Activated CD8-positive, alpha-beta T cell treated with anti-CD3 and anti-CD28 coated beads for 36 hours (primary cell): ENCODE data around the gene LRRC72. TPM values are rescaled to one million over a fixed set of nuclear protein-coding genes. Genes with fewer than 3 reads are reported as not detected.

ENCODE experiments used
- ATAC-seq: fragments of 200-7000 bp; cut with Tn5 transposase; one replicate; pipeline ENCODE4 v1.10.0; 2021; ENCODE audit warnings: mild to moderate bottlenecking, moderate library complexity
- CTCF ChIA-PET: fragments of 350-600 bp; sonication (Branson Sonifier 250); formaldehyde crosslinking; loops from one replicate; lab custom pipeline; 2021; ENCODE audit warnings: antibody characterized with exemption; lab: Charles Lee
- POLR2A ChIA-PET: fragments of 350-600 bp; sonication (Branson Sonifier 250); formaldehyde crosslinking; loops from one replicate; lab custom pipeline; 2021; ENCODE audit warnings: antibody characterized with exemption; lab: Charles Lee
- DNase-seq: peaks from one replicate; pipeline ENCODE4 v3.0.0-alpha.2; 2020
- H3K27ac Mint-ChIP-seq: one replicate; pipeline ENCODE4 v1.8.0; 2021; ENCODE audit warnings: mild to moderate bottlenecking, mixed read lengths
- H3K27me3 Mint-ChIP-seq: one replicate; pipeline ENCODE4 v1.8.0; 2021; ENCODE audit warnings: mixed read lengths
- H3K36me3 Mint-ChIP-seq: one replicate; pipeline ENCODE4 v1.8.0; 2021; ENCODE audit warnings: low read depth, mixed read lengths
- H3K4me1 Mint-ChIP-seq: one replicate; pipeline ENCODE4 v1.8.0; 2021; ENCODE audit warnings: low read depth, mixed read lengths
- H3K4me3 Mint-ChIP-seq: one replicate; pipeline ENCODE4 v1.8.0; 2021; ENCODE audit warnings: mild to moderate bottlenecking, moderate library complexity, mixed read lengths
- H3K9me3 Mint-ChIP-seq: one replicate; pipeline ENCODE4 v1.8.0; 2021; ENCODE audit warnings: mixed read lengths
- intact Hi-C: fragments of 100-400 bp; cut with micrococcal nuclease; formaldehyde crosslinking; loops from one replicate; pipeline ENCODE4 v1.10.0; 2022
- total RNA-seq, 2 experiments: library from RNA; stranded (reverse); gene quantifications; one replicate each; pipeline ENCODE4 v1.2.3, GENCODE V29; 2021
- TF ChIP-seq, protein P1 (sequence below): fragments of 200-600 bp; IDR thresholded peaks from one replicate; pipeline ENCODE4 v1.8.0; 2022; ENCODE audit warnings: antibody characterized with exemption, mild to moderate bottlenecking

LRRC72 gene
- total RNA-seq, 2 experiments from 2014 or later: not detected

DNA sequence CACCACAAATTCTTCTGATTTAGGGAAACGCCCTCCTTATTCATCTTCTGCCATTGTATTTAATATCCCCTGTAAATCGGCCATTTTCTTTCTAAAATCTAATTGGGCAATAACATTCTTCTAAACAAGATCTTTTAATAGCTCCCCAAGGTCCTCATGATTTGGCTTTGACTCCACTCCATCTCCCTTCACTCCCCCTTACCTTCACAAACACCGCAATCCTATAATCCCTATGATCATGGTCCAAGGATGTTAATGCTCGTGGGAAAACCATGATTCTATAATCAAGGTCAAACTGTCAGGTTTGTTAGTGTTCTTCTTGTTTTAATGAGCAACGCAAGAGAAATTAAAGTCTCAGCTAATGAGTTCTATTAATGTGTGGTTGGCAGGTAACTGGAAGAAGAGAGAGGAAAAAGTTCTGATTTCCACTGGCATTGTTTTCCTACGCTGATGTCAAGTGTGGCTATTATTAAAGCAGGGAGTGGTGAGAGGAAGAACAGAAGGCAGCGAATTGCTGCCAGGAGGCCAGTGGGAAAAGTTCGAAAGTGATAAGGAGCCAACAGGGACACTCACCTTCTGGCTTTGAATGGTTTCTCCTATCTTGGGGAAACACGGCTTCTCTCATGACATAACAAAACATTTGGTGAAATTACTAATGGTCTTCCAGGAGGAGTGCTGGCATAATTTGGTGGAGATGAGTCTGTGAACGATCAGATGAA, 28.1 kb downstream of the LRRC72 start:
- POLR2A ChIA-PET: no interaction called here
- intact Hi-C loops: no loop called here

DNA sequence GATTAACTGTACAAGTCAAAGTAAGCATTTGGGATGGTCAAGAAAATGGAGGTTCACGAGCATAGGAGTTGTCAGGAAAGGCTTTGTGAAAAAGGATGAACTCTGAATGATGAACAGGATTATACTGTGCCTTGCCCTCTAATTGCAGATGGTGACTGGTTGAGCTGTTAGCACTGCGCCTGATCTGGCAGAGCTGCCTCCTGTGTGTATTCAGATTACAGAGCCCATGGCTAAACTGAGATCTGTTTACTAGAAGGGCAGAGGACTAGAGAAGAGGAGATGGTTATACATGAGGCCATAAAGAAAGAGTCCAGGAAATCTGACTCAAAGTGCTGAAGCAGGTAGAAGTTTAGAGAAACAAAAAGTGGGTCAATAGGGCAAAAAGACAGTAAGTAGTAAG, 29.7 kb downstream of the LRRC72 start:
- H3K27ac Mint-ChIP-seq: no peak overlapping the region
- no peak overlapping the region for H3K4me3 Mint-ChIP-seq
- ATAC-seq: no peak
- DNase-seq: no peak
- TF ChIP-seq, protein P1, sequence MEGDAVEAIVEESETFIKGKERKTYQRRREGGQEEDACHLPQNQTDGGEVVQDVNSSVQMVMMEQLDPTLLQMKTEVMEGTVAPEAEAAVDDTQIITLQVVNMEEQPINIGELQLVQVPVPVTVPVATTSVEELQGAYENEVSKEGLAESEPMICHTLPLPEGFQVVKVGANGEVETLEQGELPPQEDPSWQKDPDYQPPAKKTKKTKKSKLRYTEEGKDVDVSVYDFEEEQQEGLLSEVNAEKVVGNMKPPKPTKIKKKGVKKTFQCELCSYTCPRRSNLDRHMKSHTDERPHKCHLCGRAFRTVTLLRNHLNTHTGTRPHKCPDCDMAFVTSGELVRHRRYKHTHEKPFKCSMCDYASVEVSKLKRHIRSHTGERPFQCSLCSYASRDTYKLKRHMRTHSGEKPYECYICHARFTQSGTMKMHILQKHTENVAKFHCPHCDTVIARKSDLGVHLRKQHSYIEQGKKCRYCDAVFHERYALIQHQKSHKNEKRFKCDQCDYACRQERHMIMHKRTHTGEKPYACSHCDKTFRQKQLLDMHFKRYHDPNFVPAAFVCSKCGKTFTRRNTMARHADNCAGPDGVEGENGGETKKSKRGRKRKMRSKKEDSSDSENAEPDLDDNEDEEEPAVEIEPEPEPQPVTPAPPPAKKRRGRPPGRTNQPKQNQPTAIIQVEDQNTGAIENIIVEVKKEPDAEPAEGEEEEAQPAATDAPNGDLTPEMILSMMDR: no peak
- CTCF ChIA-PET: no interaction called here
- intact Hi-C loops: no loop called here
- POLR2A ChIA-PET: no interaction called here
- no peaks in the 10 kb centered on the region for H3K4me1 Mint-ChIP-seq
- peaks cover 5% of the 10 kb centered on the region for H3K27me3 Mint-ChIP-seq
- no peaks in the 10 kb centered on the region for H3K9me3 Mint-ChIP-seq
- no peaks in the 10 kb centered on the region for H3K36me3 Mint-ChIP-seq

More for the DNA sequence above, 28.1 kb downstream of the LRRC72 start:
- no peak for DNase-seq
- ATAC-seq: no peak
- Mint-ChIP-seq H3K9me3 (no peaks in the 10 kb centered on the region), H3K27me3 (peaks cover 5% of the 10 kb centered on the region), H3K4me1 (no peaks in the 10 kb centered on the region), H3K36me3 (no peaks in the 10 kb centered on the region), H3K4me3 (no peak overlapping the region), H3K27ac (no peak overlapping the region)
- TF ChIP-seq, protein P1: no peak
- CTCF ChIA-PET: interaction anchor here (3.5 kb wide), 1 partner anchor 11 kb away, joined by 25 read pairs; no protein-coding TSS in a partner anchor

DNA sequence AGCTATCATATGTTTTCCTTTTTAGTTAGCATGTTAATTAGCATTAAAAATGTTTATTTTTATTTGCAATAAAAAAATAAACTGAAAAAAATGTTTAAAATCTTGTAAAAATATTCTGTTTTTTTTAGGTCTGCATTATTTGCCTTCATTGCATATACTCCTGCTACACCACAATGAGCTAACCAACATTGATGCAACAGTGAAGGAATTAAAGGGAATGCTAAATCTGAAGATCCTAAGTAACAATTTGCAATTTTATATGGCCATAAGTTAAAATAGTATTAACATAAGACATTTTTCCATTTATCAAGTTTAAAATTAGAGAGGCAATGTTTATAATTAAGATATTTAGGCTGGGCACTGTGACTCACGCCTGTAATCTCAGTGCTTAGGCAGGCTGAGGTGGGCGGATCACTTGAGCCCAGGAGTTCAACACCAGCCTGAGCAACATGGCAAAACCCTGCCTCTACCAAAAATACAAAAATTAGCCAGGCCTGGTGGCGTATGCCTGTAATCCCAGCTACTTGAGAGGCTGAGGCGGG, 32.2 kb downstream of the LRRC72 start:
- Mint-ChIP-seq H3K27me3 (no peaks in the 10 kb centered on the region), H3K4me3 (no peak overlapping the region), H3K9me3 (no peaks in the 10 kb centered on the region), H3K4me1 (peaks cover 8% of the 10 kb centered on the region), H3K27ac (no peak overlapping the region), H3K36me3 (no peaks in the 10 kb centered on the region)
- DNase-seq (no peak), ATAC-seq (no peak)
- POLR2A ChIA-PET: no interaction called here
- intact Hi-C loops: no loop called here
- CTCF ChIA-PET: no interaction called here
- TF ChIP-seq, protein P1: no peak

DNA sequence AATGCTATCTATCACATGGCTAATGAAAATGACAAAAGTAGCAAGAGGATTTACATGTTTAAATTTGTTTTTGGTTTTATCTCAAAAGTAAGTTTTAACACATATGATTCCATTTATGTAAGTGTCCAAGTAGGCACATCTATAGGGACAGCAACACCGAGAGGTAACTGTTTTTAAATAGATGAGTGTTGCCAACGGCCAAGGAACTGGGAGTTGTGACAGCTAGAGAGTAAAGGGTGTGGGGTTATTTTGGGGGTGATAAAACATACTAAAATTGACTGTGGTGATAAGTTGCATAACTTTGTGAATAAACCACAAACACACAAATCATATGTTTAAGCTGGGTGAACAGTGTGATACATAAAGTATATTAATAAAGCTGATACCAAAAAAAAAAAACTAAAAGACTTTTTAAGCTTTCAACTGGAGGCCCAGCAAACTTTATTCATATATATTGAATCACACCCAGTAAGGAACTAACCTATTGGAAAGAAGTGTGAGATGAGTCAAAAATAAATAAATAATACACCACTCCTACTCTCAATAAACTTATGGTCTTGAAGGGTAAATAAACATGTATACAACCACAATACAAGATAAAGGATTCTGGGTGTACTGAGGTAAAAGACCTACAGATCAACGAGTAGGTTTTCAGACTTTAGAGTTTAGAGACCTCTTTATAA, 33.0 kb downstream of the LRRC72 start:
- ATAC-seq (no peak), DNase-seq (no peak)
- intact Hi-C loops: loop anchor here (10.0 kb wide), 1 partner anchor 445 kb away; no protein-coding TSS in a partner anchor
- POLR2A ChIA-PET: no interaction called here
- H3K4me1 Mint-ChIP-seq: peaks cover 17% of the 10 kb centered on the region
- no peaks in the 10 kb centered on the region for H3K27me3 Mint-ChIP-seq
- CTCF ChIA-PET: no interaction called here
- H3K36me3 Mint-ChIP-seq: no peaks in the 10 kb centered on the region
- no peak overlapping the region for H3K27ac Mint-ChIP-seq
- TF ChIP-seq, protein P1: no peak
- no peak overlapping the region for H3K4me3 Mint-ChIP-seq
- H3K9me3 Mint-ChIP-seq: no peaks in the 10 kb centered on the region
